Measurements from ENCODE around the gene ZNF260.
A peak's percentile ranks its signal among the peaks of the same experiment; 100 is the strongest.
"Not testable (repeated sequence)": the region's sequence is repeated elsewhere in the genome, so short reads cannot be mapped to it uniquely, and the experiment has no call there.

The ZNF260 gene

GRCh38 chr19:36528194-36528920 is at the start of gene ZNF260:
Gene ZNF260 (minus strand): TSS chr19:36528271. CDS start chr19:36515238, 13,033 bp downstream.
- DNase-seq (ENCODE audit: low read depth in 2 of 2) = peak; percentile 82 to 89

- DNase-seq (ENCODE audit: low read depth in 2 of 2) = no peak
These were observed 49.4 kb upstream of the ZNF260 start for GRCh38 chr19:36577271-36577996.

- DNase-seq (ENCODE audit: low read depth in 2 of 2) = no peak
These were observed 46.7 kb upstream of the ZNF260 start for GRCh38 chr19:36574741-36575140.

GRCh38 chr19:36573895-36574720 is 46.0 kb upstream of the ZNF260 start:
- no peak for DNase-seq (ENCODE audit: low read depth in 2 of 2)

- DNase-seq (ENCODE audit: low read depth in 2 of 2) = peak; percentile 68 to 77
These were observed 45.2 kb upstream of the ZNF260 start, which contains the start of gene ZNF529 for GRCh38 chr19:36573020-36573894. Gene ZNF529 (minus strand): TSS chr19:36573292. CDS start chr19:36572346, 946 bp downstream.

GRCh38 chr19:36572593-36573019 is 44.5 kb upstream of the ZNF260 start:
- no peak for DNase-seq (ENCODE audit: low read depth in 2 of 2)

- DNase-seq (ENCODE audit: low read depth in 2 of 2) = no peak
These were observed 36.3 kb upstream of the ZNF260 start for GRCh38 chr19:36564391-36564790.

- no peak for DNase-seq (ENCODE audit: low read depth in 2 of 2)
These were observed 19.1 kb upstream of the ZNF260 start for GRCh38 chr19:36547001-36547732.

GRCh38 chr19:36528921-36529518 is 949 bp upstream of the ZNF260 start:
- peak; percentile 0 to 1 for DNase-seq (ENCODE audit: low read depth in 2 of 2)

GRCh38 chr19:36527873-36528193 is 238 bp downstream of the ZNF260 start:
- DNase-seq (ENCODE audit: low read depth in 2 of 2) = no peak

- DNase-seq (ENCODE audit: low read depth in 2 of 2) = no peak
These were observed 730 bp downstream of the ZNF260 start for GRCh38 chr19:36527341-36527740.

GRCh38 chr19:36526581-36526980 is 1.5 kb downstream of the ZNF260 start:
- DNase-seq (ENCODE audit: low read depth in 2 of 2) = no peak

- no peak for DNase-seq (ENCODE audit: low read depth in 2 of 2)
These were observed 3.5 kb downstream of the ZNF260 start for GRCh38 chr19:36524617-36525016.

GRCh38 chr19:36514012-36514612 is 14.0 kb downstream of the ZNF260 start:
- DNase-seq (ENCODE audit: low read depth in 2 of 2) = no peak

- DNase-seq (ENCODE audit: low read depth in 2 of 2) = no peak
These were observed 19.7 kb downstream of the ZNF260 start for GRCh38 chr19:36508325-36508724.

- no peak for DNase-seq (ENCODE audit: low read depth in 2 of 2)
These were observed 26.1 kb downstream of the ZNF260 start for GRCh38 chr19:36501973-36502372.

- no peak for DNase-seq (ENCODE audit: low read depth in 2 of 2)
These were observed 31.1 kb downstream of the ZNF260 start for GRCh38 chr19:36497001-36497400.

- not testable (repeated sequence) for DNase-seq (ENCODE audit: low read depth in 2 of 2)
These were observed 35.2 kb downstream of the ZNF260 start for GRCh38 chr19:36492689-36493453.

GRCh38 chr19:36490846-36491245 is 37.2 kb downstream of the ZNF260 start:
- DNase-seq (ENCODE audit: low read depth in 2 of 2) = not testable (repeated sequence)
